DOHH2 (cell line): ENCODE data around the gene NPR2.

ENCODE experiments used
- EZH2phosphoT487 ChIP-seq: fragments of 200-600 bp; sonication (generic); IDR thresholded peaks from 2 replicates; pipeline ENCODE4 v1.6.1; 2017; ENCODE audit warnings: borderline replicate concordance, mild to moderate bottlenecking, antibody characterized with exemption, low read length, moderate library complexity, mixed read lengths
- TF ChIP-seq, protein P1 (sequence below): fragments of 200-600 bp; sonication (generic); IDR thresholded peaks from one replicate; pipeline ENCODE4 v1.5.1; 2014; ENCODE audit warnings: antibody characterized with exemption, mild to moderate bottlenecking, low read depth, low read length; ENCODE audit not compliant: poor library complexity, severe bottlenecking

DNA sequence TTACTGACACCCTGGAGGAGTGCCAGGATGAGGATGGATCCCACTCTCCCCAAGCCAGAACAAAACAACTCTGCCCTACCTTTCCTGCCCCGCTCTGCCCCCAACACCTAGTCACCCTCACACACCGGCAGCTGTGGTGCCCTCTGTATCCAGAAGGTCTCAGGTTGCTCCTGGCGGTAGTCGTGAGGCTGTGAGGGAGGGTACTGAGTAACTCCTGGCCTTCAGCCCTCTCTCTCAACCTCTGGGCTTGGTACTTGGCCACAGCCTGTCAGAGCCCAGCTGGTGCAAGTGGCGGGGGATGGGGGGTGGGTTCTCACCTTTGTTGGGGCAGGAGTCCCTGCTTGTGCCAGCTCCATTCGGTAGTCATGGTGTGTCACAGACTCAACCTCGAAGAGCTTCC lies 18.7 kb downstream of the NPR2 start:
- TF ChIP-seq, protein P1, sequence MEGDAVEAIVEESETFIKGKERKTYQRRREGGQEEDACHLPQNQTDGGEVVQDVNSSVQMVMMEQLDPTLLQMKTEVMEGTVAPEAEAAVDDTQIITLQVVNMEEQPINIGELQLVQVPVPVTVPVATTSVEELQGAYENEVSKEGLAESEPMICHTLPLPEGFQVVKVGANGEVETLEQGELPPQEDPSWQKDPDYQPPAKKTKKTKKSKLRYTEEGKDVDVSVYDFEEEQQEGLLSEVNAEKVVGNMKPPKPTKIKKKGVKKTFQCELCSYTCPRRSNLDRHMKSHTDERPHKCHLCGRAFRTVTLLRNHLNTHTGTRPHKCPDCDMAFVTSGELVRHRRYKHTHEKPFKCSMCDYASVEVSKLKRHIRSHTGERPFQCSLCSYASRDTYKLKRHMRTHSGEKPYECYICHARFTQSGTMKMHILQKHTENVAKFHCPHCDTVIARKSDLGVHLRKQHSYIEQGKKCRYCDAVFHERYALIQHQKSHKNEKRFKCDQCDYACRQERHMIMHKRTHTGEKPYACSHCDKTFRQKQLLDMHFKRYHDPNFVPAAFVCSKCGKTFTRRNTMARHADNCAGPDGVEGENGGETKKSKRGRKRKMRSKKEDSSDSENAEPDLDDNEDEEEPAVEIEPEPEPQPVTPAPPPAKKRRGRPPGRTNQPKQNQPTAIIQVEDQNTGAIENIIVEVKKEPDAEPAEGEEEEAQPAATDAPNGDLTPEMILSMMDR: no peak
- no peak for TF ChIP-seq EZH2phosphoT487
